Neural cell (in vitro differentiated cells): ENCODE data around the gene TRPV3. TPM values are rescaled to one million over a fixed set of nuclear protein-coding genes. Genes with fewer than 3 reads are reported as not detected.

Experiments used
- H2AFZ ChIP-seq: fragments of 200-600, 300-800 bp; sonication (generic), shearing (Covaris generic); 2 replicates; pipeline ENCODE4 v1.6.0; 2014; ENCODE audit warnings: low read depth, mild to moderate bottlenecking, antibody characterized with exemption, low read length, moderate library complexity
- H3F3A ChIP-seq: fragments of 200-600 bp; shearing (Covaris generic); 2 replicates; pipeline ENCODE4 v1.6.1; 2016; ENCODE audit warnings: mild to moderate bottlenecking, moderate library complexity, mixed read lengths, antibody characterized with exemption, low read length; ENCODE audit not compliant: insufficient read depth, poor library complexity, severe bottlenecking
- H3K27ac ChIP-seq: fragments of 200-600, 300-800 bp; sonication (generic), shearing (Covaris generic); 2 replicates; pipeline ENCODE4 v1.5.1; 2014; ENCODE audit warnings: mild to moderate bottlenecking, low read length, moderate library complexity
- H3K27me3 ChIP-seq: fragments of 300-800, 200-600 bp; sonication (generic), shearing (Covaris generic); 2 replicates; pipeline ENCODE4 v1.6.0; 2014; ENCODE audit warnings: mild to moderate bottlenecking, low read depth, low read length, moderate library complexity; ENCODE audit not compliant: insufficient read depth
- H3K36me3 ChIP-seq: fragments of 300-800, 200-600 bp; sonication (generic), shearing (Covaris generic); 2 replicates; pipeline ENCODE4 v1.5.1; 2014; ENCODE audit warnings: mild to moderate bottlenecking, antibody characterized with exemption, low read length, moderate library complexity; ENCODE audit not compliant: insufficient read depth
- H3K4me2 ChIP-seq: fragments of 300-800, 200-600 bp; sonication (generic), shearing (Covaris generic); 2 replicates; pipeline ENCODE4 v1.6.0; 2014; ENCODE audit warnings: mild to moderate bottlenecking, low read length
- H3K4me3 ChIP-seq: fragments of 300-800, 200-600 bp; sonication (generic), shearing (Covaris generic); 2 replicates; pipeline ENCODE4 v1.5.1; 2014; ENCODE audit warnings: mild to moderate bottlenecking, low read length, moderate library complexity
- H3K79me2 ChIP-seq: fragments of 200-600 bp; shearing (Covaris generic); replicated peaks from 2 replicates; pipeline ENCODE4 v1.6.0; 2014; ENCODE audit warnings: mild to moderate bottlenecking, low read length, moderate library complexity; ENCODE audit not compliant: insufficient read depth
- H3K9ac ChIP-seq: fragments of 300-800, 200-600 bp; sonication (generic), shearing (Covaris generic); 2 replicates; pipeline ENCODE4 v1.6.1; 2016; ENCODE audit warnings: mild to moderate bottlenecking, low read length, mixed read lengths
- H3K9me2 ChIP-seq: fragments of 200-600 bp; shearing (Covaris generic); 2 replicates; pipeline ENCODE4 v1.6.1; 2016; ENCODE audit warnings: mild to moderate bottlenecking, low read length, mixed read lengths; ENCODE audit not compliant: insufficient read depth
- H3K9me3 ChIP-seq: fragments of 200-600, 300-800 bp; sonication (generic), shearing (Covaris generic); 2 replicates; pipeline ENCODE4 v1.6.1; 2016; ENCODE audit warnings: mild to moderate bottlenecking, mixed run types, low read length, moderate library complexity, mixed read lengths
- H4K20me1 ChIP-seq: fragments of 200-600 bp; shearing (Covaris generic); 2 replicates; pipeline ENCODE4 v1.6.1; 2016; ENCODE audit warnings: mild to moderate bottlenecking, mixed run types; ENCODE audit not compliant: insufficient read depth
- EP300 ChIP-seq: fragments of 450-650 bp; conservative IDR thresholded peaks from 2 replicates; pipeline ENCODE4 v1.6.1; 2014; ENCODE audit warnings: antibody characterized with exemption, mild to moderate bottlenecking, moderate library complexity; ENCODE audit not compliant: poor library complexity, severe bottlenecking
- EZH2 ChIP-seq: fragments of 200-600, 300-800 bp; shearing (Covaris generic), sonication (generic); IDR thresholded peaks from 2 replicates; pipeline ENCODE4 v1.6.1; 2014; ENCODE audit warnings: antibody characterized with exemption, low read length, borderline replicate concordance, mild to moderate bottlenecking; ENCODE audit not compliant: insufficient read depth, poor library complexity, severe bottlenecking
- MXI1 ChIP-seq: fragments of 450-650 bp; conservative IDR thresholded peaks from 2 replicates; pipeline ENCODE4 v1.6.1; 2014; ENCODE audit warnings: antibody characterized with exemption, mild to moderate bottlenecking; ENCODE audit not compliant: poor library complexity, severe bottlenecking
- POLR2AphosphoS5 ChIP-seq: IDR thresholded peaks from 2 replicates; pipeline ENCODE4 v1.6.1; 2012
- RAD21 ChIP-seq: fragments of 450-650 bp; conservative IDR thresholded peaks from 2 replicates; pipeline ENCODE4 v1.6.1; 2014; ENCODE audit warnings: antibody characterized with exemption, mild to moderate bottlenecking, moderate library complexity
- REST ChIP-seq: IDR thresholded peaks from 2 replicates; pipeline ENCODE4 v1.6.1; 2012; ENCODE audit warnings: borderline replicate concordance
- SMC3 ChIP-seq: fragments of 450-650 bp; conservative IDR thresholded peaks from 2 replicates; pipeline ENCODE4 v1.6.1; 2014; ENCODE audit warnings: antibody characterized with exemption, mild to moderate bottlenecking, moderate library complexity; ENCODE audit not compliant: poor library complexity
- TAF1 ChIP-seq: IDR thresholded peaks from 2 replicates; pipeline ENCODE4 v1.6.1; 2012; ENCODE audit warnings: low read depth
- polyA plus RNA-seq: library from polyadenylated mRNA; depleted of rRNA; stranded (reverse); fragments of >200 nt; gene quantifications from 2 replicates; pipeline ENCODE4 v1.2.3, GENCODE V29; 2014
- TF ChIP-seq, protein P1 (sequence below): fragments of 450-650 bp; IDR thresholded peaks from 2 replicates; pipeline ENCODE4 v1.5.1; 2014; ENCODE audit warnings: antibody characterized with exemption, mild to moderate bottlenecking, moderate library complexity; ENCODE audit not compliant: poor library complexity, severe bottlenecking

The TRPV3 gene
- polyA plus RNA-seq, 1 donor from 2014 or later: 0.19 TPM

- Histone ChIP-seq H2AFZ (no peak overlapping the region), H3K4me2 (no peak overlapping the region), H3K9me2 (no peaks in the 10 kb centered on the region), H3K9ac (no peak overlapping the region), H3K9me3 (no peaks in the 10 kb centered on the region), H3K36me3 (no peaks in the 10 kb centered on the region), H3K4me3 (no peak overlapping the region), H3K27ac (no peak overlapping the region), H3F3A (no peaks in the 10 kb centered on the region), H3K27me3 (no peaks in the 10 kb centered on the region), H4K20me1 (no peaks in the 10 kb centered on the region), H3K79me2 (no peaks in the 10 kb centered on the region)
- TF ChIP-seq TAF1: no peak
- TF ChIP-seq, protein P1, sequence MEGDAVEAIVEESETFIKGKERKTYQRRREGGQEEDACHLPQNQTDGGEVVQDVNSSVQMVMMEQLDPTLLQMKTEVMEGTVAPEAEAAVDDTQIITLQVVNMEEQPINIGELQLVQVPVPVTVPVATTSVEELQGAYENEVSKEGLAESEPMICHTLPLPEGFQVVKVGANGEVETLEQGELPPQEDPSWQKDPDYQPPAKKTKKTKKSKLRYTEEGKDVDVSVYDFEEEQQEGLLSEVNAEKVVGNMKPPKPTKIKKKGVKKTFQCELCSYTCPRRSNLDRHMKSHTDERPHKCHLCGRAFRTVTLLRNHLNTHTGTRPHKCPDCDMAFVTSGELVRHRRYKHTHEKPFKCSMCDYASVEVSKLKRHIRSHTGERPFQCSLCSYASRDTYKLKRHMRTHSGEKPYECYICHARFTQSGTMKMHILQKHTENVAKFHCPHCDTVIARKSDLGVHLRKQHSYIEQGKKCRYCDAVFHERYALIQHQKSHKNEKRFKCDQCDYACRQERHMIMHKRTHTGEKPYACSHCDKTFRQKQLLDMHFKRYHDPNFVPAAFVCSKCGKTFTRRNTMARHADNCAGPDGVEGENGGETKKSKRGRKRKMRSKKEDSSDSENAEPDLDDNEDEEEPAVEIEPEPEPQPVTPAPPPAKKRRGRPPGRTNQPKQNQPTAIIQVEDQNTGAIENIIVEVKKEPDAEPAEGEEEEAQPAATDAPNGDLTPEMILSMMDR: no peak
- TF ChIP-seq MXI1: no peak
- no peak for TF ChIP-seq POLR2AphosphoS5
These were observed 46.3 kb upstream of the TRPV3 start for GRCh38 chr17:3603870-3604259.

DNA sequence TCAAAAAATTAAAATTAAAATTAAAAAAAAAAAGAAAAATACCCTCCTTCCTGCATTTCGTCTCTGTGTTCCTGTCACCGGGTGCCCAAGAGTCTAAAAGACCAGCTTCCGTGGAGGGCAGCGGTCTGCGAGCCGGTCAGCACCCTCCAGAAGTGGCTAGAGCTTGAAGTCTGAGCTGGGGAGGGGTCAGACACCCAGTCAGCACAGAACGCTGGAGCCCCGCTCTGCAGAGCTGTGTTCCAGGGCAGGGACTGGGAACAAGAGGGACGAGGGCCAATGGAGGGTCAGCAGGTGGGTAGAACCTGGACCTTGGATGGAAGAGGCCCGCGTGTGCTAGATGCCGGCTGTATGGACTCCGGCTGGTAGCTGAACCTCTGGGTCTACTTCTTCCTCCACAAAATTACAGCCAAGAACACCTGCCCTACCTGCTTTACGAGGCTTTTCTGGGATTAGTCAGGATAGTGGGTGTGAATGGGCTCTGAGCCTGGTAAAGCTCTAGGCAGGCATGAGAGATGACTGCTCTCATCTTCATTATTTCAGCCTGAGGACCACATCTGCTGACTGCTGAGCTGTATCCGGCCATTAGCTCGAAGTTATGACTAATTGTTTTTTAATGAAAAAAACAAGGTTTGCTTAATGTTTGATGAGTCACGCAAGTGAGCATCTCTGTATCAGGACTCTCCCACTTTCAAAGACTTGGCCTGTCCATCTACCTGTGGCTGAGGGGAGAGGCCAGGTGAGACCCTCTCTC, 45.7 kb upstream of the TRPV3 start:
- no peaks in the 10 kb centered on the region for H3F3A ChIP-seq
- no peak overlapping the region for H3K27ac ChIP-seq
- H3K9me2 ChIP-seq: no peaks in the 10 kb centered on the region
- no peak for TF ChIP-seq SMC3
- no peak for TF ChIP-seq POLR2AphosphoS5
- TF ChIP-seq EZH2: no peak
- no peak for TF ChIP-seq REST
- TF ChIP-seq, protein P1: no peak
- no peak for TF ChIP-seq EP300
- TF ChIP-seq MXI1: no peak
- no peak for TF ChIP-seq TAF1
- no peak for TF ChIP-seq RAD21
- H3K9ac ChIP-seq: no peak overlapping the region
- no peaks in the 10 kb centered on the region for H3K79me2 ChIP-seq
- H3K4me2 ChIP-seq: no peak overlapping the region
- no peak overlapping the region for H2AFZ ChIP-seq
- no peak overlapping the region for H3K4me3 ChIP-seq
- H4K20me1 ChIP-seq: no peaks in the 10 kb centered on the region
- H3K9me3 ChIP-seq: no peaks in the 10 kb centered on the region
- H3K36me3 ChIP-seq: no peaks in the 10 kb centered on the region
- H3K27me3 ChIP-seq: no peaks in the 10 kb centered on the region
